AG04450 (cell line): ENCODE measurements around the gene CAPN12. TPM values are rescaled to one million over a fixed set of nuclear protein-coding genes. Genes with fewer than 3 reads are reported as not detected.

Experiments used
- CTCF ChIA-PET: fragments of 300-600, 350-600 bp; formaldehyde crosslinking; extraction: SDS; loops from one replicate; lab custom pipeline; 2022; ENCODE audit warnings: antibody characterized with exemption, inconsistent platforms; lab: Charles Lee
- POLR2A ChIA-PET: fragments of 350-600 bp; formaldehyde crosslinking; extraction: SDS; loops from one replicate; lab custom pipeline; 2021; ENCODE audit warnings: antibody characterized with exemption, inconsistent platforms; lab: Yijun Ruan, JAX
- DNase-seq: peaks from one replicate; pipeline ENCODE4 v3.0.0-alpha.2; 2011; ENCODE audit warnings: low read depth, low spot score
- H3K27ac ChIP-seq: one replicate; pipeline ENCODE4 v1.5.1; 2012; ENCODE audit warnings: low read depth, low read length, control low read depth
- H3K27me3 ChIP-seq: one replicate; pipeline ENCODE4 v1.6.0; 2012; ENCODE audit warnings: low read length; ENCODE audit not compliant: control insufficient read depth, insufficient read depth
- H3K4me3 ChIP-seq: 2 replicates; pipeline ENCODE4 v1.5.1; 2011; ENCODE audit warnings: mild to moderate bottlenecking, low read depth, low read length, control low read depth
- H3K9me3 ChIP-seq: 2 replicates; pipeline ENCODE4 v1.5.1; 2012; ENCODE audit warnings: low read length; ENCODE audit not compliant: control insufficient read depth, insufficient read depth
- polyA plus RNA-seq: library from polyadenylated mRNA; depleted of rRNA; stranded (reverse); fragments of >200 nt; gene quantifications from 2 replicates; pipeline ENCODE4 v1.2.3, GENCODE V29; 2011
- TF ChIP-seq, protein P1 (sequence below): IDR thresholded peaks from 2 replicates; pipeline ENCODE4 v1.5.1; 2011; ENCODE audit warnings: low read depth, low read length, control low read depth, inconsistent platforms

Gene CAPN12
- polyA plus RNA-seq, 1 experiment = 0.69 TPM

DNA sequence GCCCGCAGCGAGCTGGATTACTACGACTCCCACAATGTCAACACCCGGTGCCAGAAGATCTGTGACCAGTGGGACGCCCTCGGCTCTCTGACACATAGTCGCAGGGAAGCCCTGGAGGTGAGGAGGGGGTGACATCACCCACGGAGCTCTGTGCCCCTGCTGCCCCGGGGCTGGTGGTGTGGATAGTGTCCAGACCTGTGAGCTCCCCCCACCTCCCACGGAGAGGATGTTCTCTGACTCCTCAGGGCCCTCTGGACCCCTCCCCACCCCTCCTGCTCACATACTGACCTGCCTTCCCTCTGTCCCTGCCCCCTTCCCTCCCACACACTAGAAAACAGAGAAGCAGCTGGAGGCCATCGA, 20.7 kb downstream of the CAPN12 start:
- Histone ChIP-seq H3K9me3 (no peaks in the 10 kb centered on the region; the same call in 1 of the 2 replicates), H3K4me3 (no peak overlapping the region), H3K27ac (no peak overlapping the region), H3K27me3 (no peaks in the 10 kb centered on the region)
- no peak for DNase-seq
- TF ChIP-seq, protein P1, sequence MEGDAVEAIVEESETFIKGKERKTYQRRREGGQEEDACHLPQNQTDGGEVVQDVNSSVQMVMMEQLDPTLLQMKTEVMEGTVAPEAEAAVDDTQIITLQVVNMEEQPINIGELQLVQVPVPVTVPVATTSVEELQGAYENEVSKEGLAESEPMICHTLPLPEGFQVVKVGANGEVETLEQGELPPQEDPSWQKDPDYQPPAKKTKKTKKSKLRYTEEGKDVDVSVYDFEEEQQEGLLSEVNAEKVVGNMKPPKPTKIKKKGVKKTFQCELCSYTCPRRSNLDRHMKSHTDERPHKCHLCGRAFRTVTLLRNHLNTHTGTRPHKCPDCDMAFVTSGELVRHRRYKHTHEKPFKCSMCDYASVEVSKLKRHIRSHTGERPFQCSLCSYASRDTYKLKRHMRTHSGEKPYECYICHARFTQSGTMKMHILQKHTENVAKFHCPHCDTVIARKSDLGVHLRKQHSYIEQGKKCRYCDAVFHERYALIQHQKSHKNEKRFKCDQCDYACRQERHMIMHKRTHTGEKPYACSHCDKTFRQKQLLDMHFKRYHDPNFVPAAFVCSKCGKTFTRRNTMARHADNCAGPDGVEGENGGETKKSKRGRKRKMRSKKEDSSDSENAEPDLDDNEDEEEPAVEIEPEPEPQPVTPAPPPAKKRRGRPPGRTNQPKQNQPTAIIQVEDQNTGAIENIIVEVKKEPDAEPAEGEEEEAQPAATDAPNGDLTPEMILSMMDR = no peak
- ChIA-PET CTCF (interaction anchor here (0.6 to 1.4 kb wide), 3 partner anchors 38 to 207 kb away, joined by 3 to 4 read pairs (median 3); partner anchors contain the start of genes MRPS12 and SARS2), POLR2A (interaction anchor here (0.9 kb wide), 1 partner anchor 12 kb away, joined by 3 read pairs; no protein-coding TSS in a partner anchor)

DNA sequence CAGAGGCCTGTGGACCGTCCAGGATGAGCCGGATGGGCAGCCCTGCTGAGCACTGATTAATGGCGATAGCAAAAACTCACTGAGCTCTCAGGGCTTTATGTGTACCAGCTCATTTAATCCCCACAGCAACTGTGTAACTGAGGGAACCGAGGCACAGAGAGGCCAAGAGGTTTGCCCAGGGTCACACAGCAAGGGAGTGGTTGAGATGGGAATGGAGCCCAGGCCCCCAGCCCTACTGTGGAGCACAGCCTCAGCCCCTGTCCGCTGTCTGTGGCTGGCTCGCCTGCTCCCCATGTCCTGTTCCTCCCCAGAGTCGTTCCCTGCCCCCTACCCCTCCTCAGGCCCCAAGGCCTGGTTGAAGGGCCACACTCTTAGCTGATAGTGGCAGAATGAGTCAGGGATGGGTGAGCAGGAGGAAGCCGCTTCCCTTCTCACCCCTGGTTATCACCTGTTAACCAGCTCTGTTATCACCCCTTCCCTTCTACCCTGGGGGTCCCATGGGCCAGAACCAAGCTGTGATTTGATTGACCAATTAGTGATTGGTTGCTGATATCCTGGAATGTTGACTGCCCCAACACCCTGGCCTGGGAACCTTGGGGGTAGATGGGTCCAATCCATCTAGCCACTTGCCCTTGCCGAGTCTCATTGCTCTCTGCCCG, 21.2 kb downstream of the CAPN12 start:
- POLR2A ChIA-PET = interaction anchor here (0.9 kb wide), 1 partner anchor 12 kb away, joined by 3 read pairs; no protein-coding TSS in a partner anchor
- no peak for DNase-seq
- TF ChIP-seq, protein P1 = no peak
- H3K27ac ChIP-seq = no peak overlapping the region
- CTCF ChIA-PET = interaction anchor here (0.6 to 1.4 kb wide), 3 partner anchors 37 to 207 kb away, joined by 3 to 4 read pairs (median 3); partner anchors contain the start of genes MRPS12 and SARS2
- H3K27me3 ChIP-seq = no peaks in the 10 kb centered on the region
- no peak overlapping the region for H3K4me3 ChIP-seq
- H3K9me3 ChIP-seq = no peaks in the 10 kb centered on the region; the same call in 1 of the 2 replicates

DNA sequence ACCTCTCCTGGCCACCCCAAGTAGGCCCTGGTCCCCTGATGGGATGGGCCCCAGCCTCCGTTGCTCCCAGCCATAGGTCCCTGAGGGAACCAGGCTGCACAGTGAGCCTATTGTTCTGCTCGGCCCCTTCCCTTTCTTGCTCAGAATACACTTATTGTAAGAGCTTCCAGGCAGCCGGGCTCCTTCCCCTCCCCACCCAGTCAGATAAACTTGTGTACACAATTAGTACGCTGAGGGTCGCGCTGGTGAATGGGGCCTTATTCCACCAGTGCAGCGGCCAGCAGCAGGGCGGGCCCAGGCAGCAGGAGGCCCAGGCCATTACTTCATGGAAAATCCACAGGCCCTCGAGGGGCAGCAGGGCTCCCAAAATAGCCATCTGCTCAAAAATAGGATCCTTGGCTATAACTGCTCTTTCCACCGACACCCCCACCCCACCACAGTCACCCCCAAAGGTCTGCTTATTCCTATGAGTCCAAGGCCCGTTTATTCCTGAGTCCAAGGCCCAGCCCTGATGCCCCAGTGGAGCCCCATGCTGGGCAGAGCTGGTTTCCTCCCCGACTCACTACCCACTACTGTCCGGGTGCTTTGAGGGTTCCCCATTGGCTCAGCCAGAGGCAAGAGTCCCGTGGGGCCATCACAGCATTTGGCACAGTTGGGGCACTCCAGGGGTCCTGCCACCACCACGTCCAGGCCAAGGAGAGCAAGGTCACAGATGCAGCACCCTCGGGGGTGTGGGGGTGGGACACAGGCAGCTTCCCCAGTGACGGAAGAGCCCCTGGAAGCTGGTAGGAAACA, 22.1 kb downstream of the CAPN12 start:
- CTCF ChIA-PET = interaction anchor here (1.4 kb wide), 1 partner anchor 36 kb away, joined by 3 read pairs; no protein-coding TSS in a partner anchor
- H3K27me3 ChIP-seq = no peaks in the 10 kb centered on the region
- DNase-seq = no peak
- TF ChIP-seq, protein P1 = no peak
- H3K27ac ChIP-seq = no peak overlapping the region
- no peak overlapping the region for H3K4me3 ChIP-seq
- POLR2A ChIA-PET = no interaction called here
- H3K9me3 ChIP-seq = no peaks in the 10 kb centered on the region; the same call in 1 of the 2 replicates

DNA sequence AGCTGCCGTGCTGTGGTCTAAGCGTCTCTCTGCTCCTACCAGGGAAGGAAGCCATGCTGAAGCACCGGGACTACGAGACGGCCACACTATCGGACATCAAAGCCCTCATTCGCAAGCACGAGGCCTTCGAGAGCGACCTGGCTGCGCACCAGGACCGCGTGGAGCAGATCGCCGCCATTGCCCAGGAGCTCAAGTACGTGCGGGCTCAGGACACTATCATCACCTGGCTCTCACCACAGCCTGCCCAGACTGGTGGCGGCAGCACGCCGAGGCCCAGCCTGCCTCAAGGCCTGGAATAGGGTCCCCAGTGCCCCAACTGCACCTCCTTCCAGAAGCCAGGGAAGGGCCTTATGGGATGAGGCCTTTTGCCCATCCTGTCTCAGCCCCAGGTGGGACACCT, 22.8 kb downstream of the CAPN12 start:
- no peak overlapping the region for H3K27ac ChIP-seq
- CTCF ChIA-PET = no interaction called here
- DNase-seq = no peak
- TF ChIP-seq, protein P1 = no peak
- H3K27me3 ChIP-seq = no peaks in the 10 kb centered on the region
- H3K4me3 ChIP-seq = no peak overlapping the region
- POLR2A ChIA-PET = no interaction called here
- H3K9me3 ChIP-seq = no peaks in the 10 kb centered on the region; the same call in 1 of the 2 replicates
